Esophagus muscularis mucosa (tissue), 3 donors: Measurements from ENCODE around the gene PHB1.

Experiments used
- POLR2A ChIP-seq: fragments of 450-650 bp; IDR thresholded peaks from one replicate; pipeline ENCODE4 v1.6.1; 2017; ENCODE audit warnings: antibody characterized with exemption, moderate library complexity, mild to moderate bottlenecking, low read depth
- POLR2AphosphoS5 ChIP-seq, 2 donors: sonication (generic); formaldehyde crosslinking; IDR thresholded peaks; one replicate each; pipeline ENCODE4 v1.6.1; 2017; ENCODE audit warnings: antibody characterized with exemption in 2 of 2
- TF ChIP-seq, protein P1 (sequence below), 3 experiments: fragments of 200-600 bp in 2 of 3; fragments of 450-650 bp in 1 of 3; sonication (generic) in 2 of 3; IDR thresholded peaks; one replicate each; pipeline ENCODE4 v1.5.1; 2017 to 2019; ENCODE audit warnings: antibody characterized with exemption in 3 of 3, mild to moderate bottlenecking in 2 of 3, moderate library complexity in 1 of 3

DNA sequence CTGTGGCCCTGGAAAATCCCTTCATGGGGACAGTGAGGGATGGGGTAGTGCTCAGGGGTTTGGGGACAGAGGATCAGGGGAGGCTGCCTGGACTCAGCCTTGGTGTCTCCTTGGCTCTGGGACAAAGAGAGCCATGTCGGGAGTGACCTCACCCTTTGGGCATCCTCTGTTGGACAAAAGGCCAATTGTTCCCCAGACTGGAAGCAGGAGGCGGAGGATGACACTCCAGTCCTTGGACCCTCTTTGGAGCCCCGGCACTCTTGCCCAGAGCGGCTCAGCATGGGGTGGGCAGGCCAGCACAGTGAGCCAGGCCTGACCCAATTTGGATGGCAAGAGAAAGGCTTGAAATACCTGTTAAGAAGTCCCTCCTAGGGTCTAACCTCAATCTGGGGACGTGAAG, 39.4 kb upstream of the PHB1 start:
- TF ChIP-seq POLR2A (no peak), POLR2AphosphoS5 (IDR thresholded peaks at IDR 0.05) (no peak)
- TF ChIP-seq, protein P1, sequence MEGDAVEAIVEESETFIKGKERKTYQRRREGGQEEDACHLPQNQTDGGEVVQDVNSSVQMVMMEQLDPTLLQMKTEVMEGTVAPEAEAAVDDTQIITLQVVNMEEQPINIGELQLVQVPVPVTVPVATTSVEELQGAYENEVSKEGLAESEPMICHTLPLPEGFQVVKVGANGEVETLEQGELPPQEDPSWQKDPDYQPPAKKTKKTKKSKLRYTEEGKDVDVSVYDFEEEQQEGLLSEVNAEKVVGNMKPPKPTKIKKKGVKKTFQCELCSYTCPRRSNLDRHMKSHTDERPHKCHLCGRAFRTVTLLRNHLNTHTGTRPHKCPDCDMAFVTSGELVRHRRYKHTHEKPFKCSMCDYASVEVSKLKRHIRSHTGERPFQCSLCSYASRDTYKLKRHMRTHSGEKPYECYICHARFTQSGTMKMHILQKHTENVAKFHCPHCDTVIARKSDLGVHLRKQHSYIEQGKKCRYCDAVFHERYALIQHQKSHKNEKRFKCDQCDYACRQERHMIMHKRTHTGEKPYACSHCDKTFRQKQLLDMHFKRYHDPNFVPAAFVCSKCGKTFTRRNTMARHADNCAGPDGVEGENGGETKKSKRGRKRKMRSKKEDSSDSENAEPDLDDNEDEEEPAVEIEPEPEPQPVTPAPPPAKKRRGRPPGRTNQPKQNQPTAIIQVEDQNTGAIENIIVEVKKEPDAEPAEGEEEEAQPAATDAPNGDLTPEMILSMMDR (IDR thresholded peaks at IDR 0.05) = no peak
